Caco-2 (cell line): ENCODE results near the gene PI4KA. TPM values are rescaled to one million over a fixed set of nuclear protein-coding genes. Genes with fewer than 3 reads are reported as not detected.
"Not testable (repeated sequence)": the region's sequence is repeated elsewhere in the genome, so short reads cannot be mapped to it uniquely, and the experiment has no call there.

Experiments used
- BruUV-seq: library from RNA; stranded (reverse); fragments of 400-500 nt; replicated peaks from 2 replicates; lab custom pipeline; 2021; lab: Mats Ljungman, UMichigan
- CTCF ChIA-PET: fragments of 300-600 bp; sonication (Branson Sonifier 250); formaldehyde crosslinking; loops from one replicate; lab custom pipeline; 2022; ENCODE audit warnings: antibody characterized with exemption; lab: Charles Lee
- POLR2A ChIA-PET: fragments of 300-600 bp; sonication (Branson Sonifier 250); formaldehyde crosslinking; loops from one replicate; lab custom pipeline; 2022; ENCODE audit warnings: antibody characterized with exemption; lab: Charles Lee
- DNase-seq, 2 experiments: peaks; one replicate each; pipeline versions ENCODE4 v3.0.0 to v3.0.0-alpha.2; 2020 to 2022
- H3K27me3 ChIP-seq: replicated peaks from 2 replicates; pipeline ENCODE4 v1.6.0; 2011; ENCODE audit warnings: low read length; ENCODE audit not compliant: control insufficient read depth, insufficient read depth
- H3K36me3 ChIP-seq: 2 replicates; pipeline ENCODE4 v1.5.1; 2011; ENCODE audit warnings: low read length; ENCODE audit not compliant: control insufficient read depth, insufficient read depth
- H3K4me1 ChIP-seq: fragments of 250-450 bp; sonication (Bioruptor Pico); 2 replicates; pipeline ENCODE4 v1.5.1; 2020; ENCODE audit warnings: mild to moderate bottlenecking
- H3K4me3 ChIP-seq: 2 replicates; pipeline ENCODE4 v1.5.1; 2011; ENCODE audit warnings: low read depth, mild to moderate bottlenecking, control low read depth, low read length
- H3K9me3 ChIP-seq: fragments of 250-450 bp; sonication (Bioruptor Pico); 2 replicates; pipeline ENCODE4 v1.5.1; 2020; ENCODE audit warnings: mild to moderate bottlenecking, moderate library complexity
- H3K27ac Mint-ChIP-seq: one replicate; pipeline ENCODE4 v1.8.0; 2022; ENCODE audit warnings: mixed read lengths; ENCODE audit not compliant: unreplicated experiment
- H3K27me3 Mint-ChIP-seq: one replicate; pipeline ENCODE4 v1.8.0; 2022; ENCODE audit warnings: mixed read lengths; ENCODE audit not compliant: insufficient read depth, unreplicated experiment
- H3K36me3 Mint-ChIP-seq: one replicate; pipeline ENCODE4 v1.8.0; 2022; ENCODE audit warnings: mild to moderate bottlenecking, mixed read lengths; ENCODE audit not compliant: insufficient read depth, unreplicated experiment
- H3K4me1 Mint-ChIP-seq: one replicate; pipeline ENCODE4 v1.8.0; 2022; ENCODE audit warnings: low read depth, mixed read lengths; ENCODE audit not compliant: unreplicated experiment
- H3K4me3 Mint-ChIP-seq: one replicate; pipeline ENCODE4 v1.8.0; 2022; ENCODE audit warnings: mild to moderate bottlenecking, moderate library complexity, mixed read lengths; ENCODE audit not compliant: unreplicated experiment
- H3K9me3 Mint-ChIP-seq: one replicate; pipeline ENCODE4 v1.8.0; 2022; ENCODE audit warnings: mixed read lengths; ENCODE audit not compliant: unreplicated experiment
- intact Hi-C: fragments of 100-400 bp; cut with micrococcal nuclease; formaldehyde crosslinking; loops from one replicate; pipeline ENCODE4 v1.10.0; 2022; ENCODE audit not compliant: unreplicated experiment
- total RNA-seq: library from RNA; stranded (reverse); gene quantifications from 2 replicates; pipeline ENCODE4 v1.2.3, GENCODE V29; 2022
- TF ChIP-seq, protein P1 (sequence below), 2 experiments: fragments of 200-600 bp in 1 of 2; IDR thresholded peaks; 1 replicate in 1 of 2; 2 replicates in 1 of 2; pipeline versions ENCODE4 v1.5.1 to v1.8.0; 2011 to 2022; ENCODE audit warnings: antibody characterized with exemption in 1 of 2, control low read depth in 1 of 2, inconsistent platforms in 1 of 2, low read depth in 1 of 2, low read length in 1 of 2, mild to moderate bottlenecking in 1 of 2, moderate library complexity in 1 of 2; ENCODE audit not compliant: insufficient read depth in 1 of 2, severe bottlenecking in 1 of 2, unreplicated experiment in 1 of 2

PI4KA gene
- total RNA-seq, 1 experiment from 2014 or later, result 66.9 TPM

- DNase-seq, result peak; percentile 59 to 68
- no peaks in the 10 kb centered on the region for H3K9me3 Mint-ChIP-seq
- H3K27ac Mint-ChIP-seq, result peak overlapping the region; percentile 0
- H3K4me1 ChIP-seq, result peaks cover 44% of the 10 kb centered on the region
- ChIA-PET CTCF (no interaction called here), POLR2A (no interaction called here)
- H3K27me3 ChIP-seq, result no peaks in the 10 kb centered on the region
- no peak overlapping the region for H3K4me3 ChIP-seq
- H3K4me3 Mint-ChIP-seq, result peak overlapping the region; percentile 2
- TF ChIP-seq, protein P1, sequence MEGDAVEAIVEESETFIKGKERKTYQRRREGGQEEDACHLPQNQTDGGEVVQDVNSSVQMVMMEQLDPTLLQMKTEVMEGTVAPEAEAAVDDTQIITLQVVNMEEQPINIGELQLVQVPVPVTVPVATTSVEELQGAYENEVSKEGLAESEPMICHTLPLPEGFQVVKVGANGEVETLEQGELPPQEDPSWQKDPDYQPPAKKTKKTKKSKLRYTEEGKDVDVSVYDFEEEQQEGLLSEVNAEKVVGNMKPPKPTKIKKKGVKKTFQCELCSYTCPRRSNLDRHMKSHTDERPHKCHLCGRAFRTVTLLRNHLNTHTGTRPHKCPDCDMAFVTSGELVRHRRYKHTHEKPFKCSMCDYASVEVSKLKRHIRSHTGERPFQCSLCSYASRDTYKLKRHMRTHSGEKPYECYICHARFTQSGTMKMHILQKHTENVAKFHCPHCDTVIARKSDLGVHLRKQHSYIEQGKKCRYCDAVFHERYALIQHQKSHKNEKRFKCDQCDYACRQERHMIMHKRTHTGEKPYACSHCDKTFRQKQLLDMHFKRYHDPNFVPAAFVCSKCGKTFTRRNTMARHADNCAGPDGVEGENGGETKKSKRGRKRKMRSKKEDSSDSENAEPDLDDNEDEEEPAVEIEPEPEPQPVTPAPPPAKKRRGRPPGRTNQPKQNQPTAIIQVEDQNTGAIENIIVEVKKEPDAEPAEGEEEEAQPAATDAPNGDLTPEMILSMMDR (IDR thresholded peaks at IDR 0.05; ENCODE audit: insufficient read depth in 1 of 2, low read depth in 1 of 2, low read length in 1 of 2, severe bottlenecking in 1 of 2, unreplicated experiment in 1 of 2), result no peak
- no peaks in the 10 kb centered on the region for H3K36me3 Mint-ChIP-seq
- no peaks in the 10 kb centered on the region for H3K9me3 ChIP-seq
- H3K4me1 Mint-ChIP-seq, result peaks cover 28% of the 10 kb centered on the region
- BruUV-seq, result no TSS peak
- intact Hi-C loops, result no loop called here
- no peaks in the 10 kb centered on the region for H3K27me3 Mint-ChIP-seq
- H3K36me3 ChIP-seq, result no peaks in the 10 kb centered on the region
These were observed 15.1 kb downstream of the PI4KA start for GRCh38 chr22:20843501-20843900.

GRCh38 chr22:20840646-20841371, 17.8 kb downstream of the PI4KA start:
- intact Hi-C loops, result loop anchor here (2.0 kb wide), 1 partner anchor 14 kb away; no protein-coding TSS in a partner anchor
- Mint-ChIP-seq H3K4me1 (peaks cover 28% of the 10 kb centered on the region), H3K9me3 (no peaks in the 10 kb centered on the region), H3K27ac (no peak overlapping the region), H3K27me3 (no peaks in the 10 kb centered on the region), H3K36me3 (no peaks in the 10 kb centered on the region), H3K4me3 (no peak overlapping the region)
- TF ChIP-seq, protein P1 (IDR thresholded peaks at IDR 0.05; ENCODE audit: insufficient read depth in 1 of 2, low read depth in 1 of 2, low read length in 1 of 2, severe bottlenecking in 1 of 2, unreplicated experiment in 1 of 2), result no peak
- Histone ChIP-seq H3K36me3 (no peaks in the 10 kb centered on the region), H3K4me1 (peaks cover 44% of the 10 kb centered on the region), H3K27me3 (no peaks in the 10 kb centered on the region), H3K4me3 (no peak overlapping the region), H3K9me3 (no peaks in the 10 kb centered on the region)
- peak in 1 of 2 experiments; percentile 49 for DNase-seq
- CTCF ChIA-PET, result no interaction called here
- POLR2A ChIA-PET, result no interaction called here
- BruUV-seq, result no TSS peak

GRCh38 chr22:20839837-20840645, 18.6 kb downstream of the PI4KA start:
- no peaks in the 10 kb centered on the region for H3K9me3 Mint-ChIP-seq
- no peak overlapping the region for H3K27ac Mint-ChIP-seq
- peaks cover 28% of the 10 kb centered on the region for H3K4me1 Mint-ChIP-seq
- H3K36me3 ChIP-seq, result no peaks in the 10 kb centered on the region
- H3K4me3 ChIP-seq, result no peak overlapping the region
- CTCF ChIA-PET, result no interaction called here
- H3K27me3 Mint-ChIP-seq, result no peaks in the 10 kb centered on the region
- BruUV-seq, result no TSS peak
- no peaks in the 10 kb centered on the region for H3K9me3 ChIP-seq
- no peak overlapping the region for H3K4me3 Mint-ChIP-seq
- POLR2A ChIA-PET, result no interaction called here
- H3K27me3 ChIP-seq, result no peaks in the 10 kb centered on the region
- intact Hi-C loops, result loop anchor here (2.0 kb wide), 1 partner anchor 15 kb away; no protein-coding TSS in a partner anchor
- H3K36me3 Mint-ChIP-seq, result no peaks in the 10 kb centered on the region
- DNase-seq, result no peak
- TF ChIP-seq, protein P1 (IDR thresholded peaks at IDR 0.05; ENCODE audit: insufficient read depth in 1 of 2, low read depth in 1 of 2, low read length in 1 of 2, severe bottlenecking in 1 of 2, unreplicated experiment in 1 of 2), result no peak
- peaks cover 41% of the 10 kb centered on the region for H3K4me1 ChIP-seq

DNA sequence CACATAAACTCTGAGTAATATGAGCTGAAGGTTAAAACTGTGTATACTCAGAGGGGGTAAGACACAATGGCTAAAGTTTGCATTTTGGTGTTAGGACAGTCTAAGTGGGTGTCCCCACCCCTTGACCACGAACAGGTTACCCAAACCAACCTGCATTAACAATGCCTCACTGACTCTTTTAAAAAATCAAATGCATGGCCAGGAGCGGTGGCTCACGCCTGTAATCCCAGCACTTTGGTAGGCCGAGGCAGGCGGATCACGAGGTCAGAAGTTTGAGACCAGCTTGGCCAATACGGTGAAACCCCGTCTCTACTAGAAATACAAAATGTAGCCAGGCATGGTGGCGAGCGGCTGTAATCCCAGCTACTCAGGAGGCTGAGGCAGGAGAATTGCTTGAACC, 19.3 kb downstream of the PI4KA start:
- H3K36me3 Mint-ChIP-seq, H3K27ac Mint-ChIP-seq, H3K9me3 ChIP-seq, intact Hi-C loops, BruUV-seq, CTCF ChIA-PET, H3K27me3 ChIP-seq, H3K36me3 ChIP-seq, POLR2A ChIA-PET, H3K4me3 Mint-ChIP-seq, H3K9me3 Mint-ChIP-seq, H3K4me3 ChIP-seq, DNase-seq, H3K27me3 Mint-ChIP-seq: not testable (repeated sequence)
- H3K4me1 ChIP-seq, result peaks cover 35% of the 10 kb centered on the region
- H3K4me1 Mint-ChIP-seq, result peaks cover 22% of the 10 kb centered on the region
